ENCODE data around the gene CDH12. TPM values are rescaled to one million over a fixed set of nuclear protein-coding genes. Genes with fewer than 3 reads are reported as not detected.

Gene CDH12
- total RNA-seq, 1 experiment from 2014 or later = not detected

GRCh38 chr5:22076586-22076985 lies 776.6 kb downstream of the CDH12 start:
- H3T11ph ChIP-seq (ENCODE audit: low read length) = no peak overlapping the region
- no peak overlapping the region for H3K27ac ChIP-seq (ENCODE audit: insufficient read length, low read depth, low read length)
- WGBS (ENCODE audit: extremely low coverage, insufficient read length, low lambda C conversion rate) = no CpG with 5 or more reads among the region's 3 CpGs
- no peak overlapping the region for H2BK15ac ChIP-seq (ENCODE audit: low read depth, low read length)
- DNase-seq = no peak
- no peak overlapping the region for H3K4me2 ChIP-seq (ENCODE audit: insufficient read depth, insufficient read length, low read length)
- H3K79me2 ChIP-seq (ENCODE audit: insufficient read depth, low read length) = no peaks in the 10 kb centered on the region
- no peak for TF ChIP-seq CTCF (conservative IDR thresholded peaks at IDR 0.05)
- H3K79me1 ChIP-seq (ENCODE audit: insufficient read depth, low read depth, low read length, poor library complexity, severe bottlenecking) = no peaks in the 10 kb centered on the region
- no peak overlapping the region for H3K23ac ChIP-seq (ENCODE audit: insufficient read length, low read depth, low read length)
- no peak overlapping the region for H2BK20ac ChIP-seq (ENCODE audit: low read depth, low read length, poor library complexity, severe bottlenecking)
- no peak overlapping the region for H4K8ac ChIP-seq (replicated peaks; ENCODE audit: insufficient read length, low read depth, low read length)
- no peak overlapping the region for H2BK5ac ChIP-seq (ENCODE audit: insufficient read length, low read length)
- no peak overlapping the region for H3K4me3 Mint-ChIP-seq
- H3K18ac ChIP-seq (ENCODE audit: insufficient read length, low read depth, low read length) = no peak overlapping the region
- H3K27me3 ChIP-seq (ENCODE audit: insufficient read depth, low read length) = no peaks in the 10 kb centered on the region
- no peaks in the 10 kb centered on the region for H3K27me3 Mint-ChIP-seq (ENCODE audit: low read depth)
- no peaks in the 10 kb centered on the region for H4K20me1 ChIP-seq (ENCODE audit: control insufficient read depth, insufficient read depth, insufficient read length)
- H3K23me2 ChIP-seq (ENCODE audit: insufficient read length, low read depth, low read length, poor library complexity, severe bottlenecking) = no peaks in the 10 kb centered on the region
- H3K36me3 Mint-ChIP-seq (ENCODE audit: insufficient read depth in 1 of 3, low read depth in 3 of 3) = no peaks in the 10 kb centered on the region
- H3K27ac Mint-ChIP-seq = no peak overlapping the region; a peak in 1 of 7 replicates
- H4K91ac ChIP-seq (ENCODE audit: insufficient read length, low read depth, low read length) = no peak overlapping the region
- H2AK5ac ChIP-seq (ENCODE audit: insufficient read length, low read length) = no peak overlapping the region
- no peak overlapping the region for H2BK120ac ChIP-seq (ENCODE audit: low read depth, low read length, poor library complexity, severe bottlenecking)
- no peak overlapping the region for H3K9ac ChIP-seq (ENCODE audit: extremely low read depth, insufficient read length, low read length)
- H3K56ac ChIP-seq (ENCODE audit: insufficient read length, low read depth, low read length) = no peak overlapping the region
- H4K5ac ChIP-seq (ENCODE audit: insufficient read length, low read depth, low read length) = no peak overlapping the region
- no peaks in the 10 kb centered on the region for H3K9me3 ChIP-seq (ENCODE audit: control insufficient read depth, low read depth, low read length)
- no peaks in the 10 kb centered on the region for H3K9me3 Mint-ChIP-seq
- no peaks in the 10 kb centered on the region for H3K4me1 ChIP-seq (ENCODE audit: insufficient read depth, low read length)
- H2AFZ ChIP-seq (ENCODE audit: low read length) = no peak overlapping the region
- H3K14ac ChIP-seq (ENCODE audit: insufficient read depth, low read length) = no peak overlapping the region
- H2BK12ac ChIP-seq (ENCODE audit: insufficient read length, low read depth, low read length) = no peak overlapping the region
- no peaks in the 10 kb centered on the region for H3K4me1 Mint-ChIP-seq
- H3K4ac ChIP-seq (ENCODE audit: low read depth, low read length) = no peak overlapping the region
